Right atrium auricular region (tissue), 2 donors: Measurements from ENCODE around the gene ZBTB43. TPM values are rescaled to one million over a fixed set of nuclear protein-coding genes. Genes with fewer than 3 reads are reported as not detected.

ENCODE experiments used
- DNase-seq: peaks from one replicate; pipeline ENCODE4 v3.0.0-alpha.2; 2019; ENCODE audit warnings: low spot score
- H3K27ac ChIP-seq, 2 donors: fragments of 200-600 bp; sonication (generic); 1 replicate in 1 of 2; 2 replicates in 1 of 2; pipeline ENCODE4 v1.5.1; 2016 to 2019
- H3K27me3 ChIP-seq, 2 donors: fragments of 200-600 bp; sonication (generic); one replicate each; pipeline versions ENCODE4 v1.5.1 to v1.6.0; 2017 to 2019
- H3K36me3 ChIP-seq: fragments of 200-600 bp; sonication (generic); one replicate; pipeline ENCODE4 v1.5.1; 2016
- H3K4me1 ChIP-seq, 2 donors: fragments of 200-600 bp; sonication (generic); one replicate each; pipeline versions ENCODE4 v1.5.1 to v1.6.0; 2017 to 2019
- H3K4me3 ChIP-seq, 2 donors: fragments of 200-600 bp; sonication (generic); 1 replicate in 1 of 2; 2 replicates in 1 of 2; pipeline ENCODE4 v1.5.1; 2017 to 2019; ENCODE audit warnings: mild to moderate bottlenecking in 1 of 2, moderate library complexity in 1 of 2
- H3K9me3 ChIP-seq, 2 donors: fragments of 200-600 bp; sonication (generic); one replicate each; pipeline ENCODE4 v1.5.1; 2019
- total RNA-seq, 2 donors: library from RNA; depleted of rRNA; stranded (reverse); fragments of >200 nt; gene quantifications; one replicate each; pipeline ENCODE4 v1.1.0, GENCODE V29; 2016
- TF ChIP-seq, protein P1 (sequence below), 2 donors: fragments of 200-600 bp; sonication (generic); IDR thresholded peaks; one replicate each; pipeline ENCODE4 v1.5.1; 2019; ENCODE audit warnings: antibody characterized with exemption in 2 of 2

Gene ZBTB43
- total RNA-seq, 2 donors from 2014 or later = 11.8 to 15.1 TPM

- H3K4me1 ChIP-seq = peaks cover 0 to 5% of the 10 kb centered on the region in 2 donors
- peaks cover 21% of the 10 kb centered on the region for H3K36me3 ChIP-seq
- TF ChIP-seq, protein P1, sequence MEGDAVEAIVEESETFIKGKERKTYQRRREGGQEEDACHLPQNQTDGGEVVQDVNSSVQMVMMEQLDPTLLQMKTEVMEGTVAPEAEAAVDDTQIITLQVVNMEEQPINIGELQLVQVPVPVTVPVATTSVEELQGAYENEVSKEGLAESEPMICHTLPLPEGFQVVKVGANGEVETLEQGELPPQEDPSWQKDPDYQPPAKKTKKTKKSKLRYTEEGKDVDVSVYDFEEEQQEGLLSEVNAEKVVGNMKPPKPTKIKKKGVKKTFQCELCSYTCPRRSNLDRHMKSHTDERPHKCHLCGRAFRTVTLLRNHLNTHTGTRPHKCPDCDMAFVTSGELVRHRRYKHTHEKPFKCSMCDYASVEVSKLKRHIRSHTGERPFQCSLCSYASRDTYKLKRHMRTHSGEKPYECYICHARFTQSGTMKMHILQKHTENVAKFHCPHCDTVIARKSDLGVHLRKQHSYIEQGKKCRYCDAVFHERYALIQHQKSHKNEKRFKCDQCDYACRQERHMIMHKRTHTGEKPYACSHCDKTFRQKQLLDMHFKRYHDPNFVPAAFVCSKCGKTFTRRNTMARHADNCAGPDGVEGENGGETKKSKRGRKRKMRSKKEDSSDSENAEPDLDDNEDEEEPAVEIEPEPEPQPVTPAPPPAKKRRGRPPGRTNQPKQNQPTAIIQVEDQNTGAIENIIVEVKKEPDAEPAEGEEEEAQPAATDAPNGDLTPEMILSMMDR (IDR thresholded peaks at IDR 0.05) = no peak
- H3K9me3 ChIP-seq = no peaks in the 10 kb centered on the region
- no peaks in the 10 kb centered on the region for H3K27me3 ChIP-seq
- H3K27ac ChIP-seq = no peak overlapping the region
- DNase-seq = no peak
- H3K4me3 ChIP-seq = no peak overlapping the region
Observed at GRCh38 chr9:126827227-126827626, 22.4 kb downstream of the ZBTB43 start.

- no peak for DNase-seq
- Histone ChIP-seq H3K9me3 (no peaks in the 10 kb centered on the region), H3K4me3 (no peak overlapping the region), H3K27ac (no peak overlapping the region), H3K27me3 (no peaks in the 10 kb centered on the region), H3K4me1 (peaks cover 0 to 3% of the 10 kb centered on the region in 2 donors), H3K36me3 (peaks cover 34% of the 10 kb centered on the region)
- TF ChIP-seq, protein P1 (IDR thresholded peaks at IDR 0.05) = no peak
Observed at GRCh38 chr9:126829035-126829434, 24.2 kb downstream of the ZBTB43 start.

DNA sequence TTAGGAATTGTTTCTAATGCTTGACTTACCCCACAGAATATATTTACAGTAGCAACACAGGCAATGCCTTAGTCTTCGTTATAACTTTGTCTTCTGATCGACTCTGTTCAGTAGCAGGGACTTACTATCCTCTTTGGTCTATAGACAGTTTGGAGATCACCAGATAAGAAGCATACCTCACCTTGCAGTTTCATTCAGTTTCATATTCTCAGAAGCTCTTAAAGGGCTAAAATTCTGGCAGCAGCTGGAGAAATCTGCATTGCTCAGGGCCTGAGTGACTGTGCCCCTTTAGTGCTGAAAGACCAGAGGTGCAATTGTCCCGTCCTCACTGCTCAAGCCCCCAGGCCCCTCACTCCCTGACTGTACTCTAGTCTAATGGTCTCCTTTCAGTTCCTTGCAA, 26.0 kb downstream of the ZBTB43 start:
- Histone ChIP-seq H3K36me3 (peaks cover 38% of the 10 kb centered on the region), H3K9me3 (no peaks in the 10 kb centered on the region), H3K27me3 (no peaks in the 10 kb centered on the region), H3K4me3 (no peak overlapping the region), H3K4me1 (peaks cover 0 to 19% of the 10 kb centered on the region in 2 donors), H3K27ac (no peak overlapping the region)
- TF ChIP-seq, protein P1 (IDR thresholded peaks at IDR 0.05) = no peak
- DNase-seq = no peak

GRCh38 chr9:126832440-126832839, 27.6 kb downstream of the ZBTB43 start:
- Histone ChIP-seq H3K9me3 (no peaks in the 10 kb centered on the region), H3K4me1 (peaks cover 0 to 27% of the 10 kb centered on the region in 2 donors), H3K4me3 (no peak overlapping the region), H3K36me3 (peaks cover 38% of the 10 kb centered on the region), H3K27ac (no peak overlapping the region), H3K27me3 (no peaks in the 10 kb centered on the region)
- DNase-seq = no peak
- TF ChIP-seq, protein P1 (IDR thresholded peaks at IDR 0.05) = no peak

GRCh38 chr9:126833020-126833419, 28.2 kb downstream of the ZBTB43 start:
- Histone ChIP-seq H3K36me3 (peaks cover 38% of the 10 kb centered on the region), H3K9me3 (no peaks in the 10 kb centered on the region), H3K4me3 (no peak overlapping the region), H3K27me3 (no peaks in the 10 kb centered on the region), H3K4me1 (peaks cover 0 to 30% of the 10 kb centered on the region in 2 donors), H3K27ac (no peak overlapping the region)
- TF ChIP-seq, protein P1 (IDR thresholded peaks at IDR 0.05) = no peak
- DNase-seq = no peak

- TF ChIP-seq, protein P1 (IDR thresholded peaks at IDR 0.05) = no peak
- Histone ChIP-seq H3K4me3 (no peak overlapping the region), H3K27me3 (no peaks in the 10 kb centered on the region), H3K36me3 (peaks cover 38% of the 10 kb centered on the region), H3K9me3 (no peaks in the 10 kb centered on the region), H3K27ac (no peak overlapping the region), H3K4me1 (peaks cover 0 to 36% of the 10 kb centered on the region in 2 donors)
- DNase-seq = no peak
Observed at GRCh38 chr9:126833710-126834345, 29.0 kb downstream of the ZBTB43 start.
